SK-N-SH treated with all-trans-retinoic acid at 6 μM for 48 hours (cell line): ENCODE data around the gene LYRM4.

Source experiments
- ATAC-seq: fragments of 200-7000 bp; cut with Tn5 transposase; 3 replicates; pipeline ENCODE4 v1.9.1; 2020; ENCODE audit warnings: mild to moderate bottlenecking, moderate library complexity
- ARNTL ChIP-seq: fragments of 450-650 bp; formaldehyde crosslinking; IDR thresholded peaks from 2 replicates; pipeline ENCODE4 v1.5.0; 2020; ENCODE audit warnings: low read depth, mild to moderate bottlenecking, moderate library complexity, borderline replicate concordance
- CSDC2 ChIP-seq: fragments of 250-450 bp; sonication (Bioruptor Pico); IDR thresholded peaks from 2 replicates; pipeline ENCODE4 v1.5.0; 2020; ENCODE audit warnings: mild to moderate bottlenecking, moderate library complexity
- ESRRG ChIP-seq: fragments of 250-450 bp; sonication (Bioruptor Pico); IDR thresholded peaks from 2 replicates; pipeline ENCODE4 v1.6.1; 2021; ENCODE audit warnings: mild to moderate bottlenecking
- ISL1 ChIP-seq: fragments of 250-450 bp; sonication (Bioruptor Pico); IDR thresholded peaks from 2 replicates; pipeline ENCODE4 v2.1.2; 2022; ENCODE audit warnings: mild to moderate bottlenecking, moderate library complexity
- OSR1 ChIP-seq: fragments of 250-450 bp; sonication (Bioruptor Pico); IDR thresholded peaks from 2 replicates; pipeline ENCODE4 v1.8.0; 2022; ENCODE audit warnings: moderate library complexity, mild to moderate bottlenecking, inconsistent platforms
- PATZ1 ChIP-seq: fragments of 250-450 bp; sonication (Bioruptor Pico); IDR thresholded peaks from 2 replicates; pipeline ENCODE4 v1.8.0; 2020; ENCODE audit warnings: mild to moderate bottlenecking, moderate library complexity, borderline replicate concordance
- PPARA ChIP-seq: fragments of 250-450 bp; sonication (Bioruptor Pico); IDR thresholded peaks from 2 replicates; pipeline ENCODE4 v1.5.0; 2020; ENCODE audit warnings: mild to moderate bottlenecking, borderline replicate concordance
- RARB ChIP-seq: fragments of 250-450 bp; sonication (Bioruptor Pico); IDR thresholded peaks from 2 replicates; pipeline ENCODE4 v1.8.0; 2021; ENCODE audit warnings: mild to moderate bottlenecking, moderate library complexity
- SNAI2 ChIP-seq: fragments of 250-450 bp; sonication (Bioruptor Pico); IDR thresholded peaks from 2 replicates; pipeline ENCODE4 v1.5.0; 2020; ENCODE audit warnings: mild to moderate bottlenecking, moderate library complexity
- TCF4 ChIP-seq: fragments of 250-450 bp; sonication (Bioruptor Pico); IDR thresholded peaks from 2 replicates; pipeline ENCODE4 v1.8.0; 2021; ENCODE audit warnings: mild to moderate bottlenecking, moderate library complexity, borderline replicate concordance
- TOX ChIP-seq: fragments of 250-450 bp; sonication (Bioruptor Pico); IDR thresholded peaks from 2 replicates; pipeline ENCODE4 v1.8.0; 2021; ENCODE audit warnings: mild to moderate bottlenecking, moderate library complexity, borderline replicate concordance
- TSHZ2 ChIP-seq: fragments of 250-450 bp; sonication (Bioruptor Pico); IDR thresholded peaks from 2 replicates; pipeline ENCODE4 v1.5.0; 2020; ENCODE audit warnings: mild to moderate bottlenecking, moderate library complexity
- ZC3H10 ChIP-seq: fragments of 250-450 bp; sonication (Bioruptor Pico); IDR thresholded peaks from 2 replicates; pipeline ENCODE4 v1.5.1; 2021; ENCODE audit warnings: mild to moderate bottlenecking, moderate library complexity
- ZFP3 ChIP-seq: fragments of 250-450 bp; sonication (Bioruptor Pico); IDR thresholded peaks from 2 replicates; pipeline ENCODE4 v1.5.0; 2020; ENCODE audit warnings: mild to moderate bottlenecking, moderate library complexity
- ZFP30 ChIP-seq: fragments of 450-650 bp; formaldehyde crosslinking; IDR thresholded peaks from 2 replicates; pipeline ENCODE4 v1.5.0; 2022; ENCODE audit warnings: mild to moderate bottlenecking, moderate library complexity
- ZNF70 ChIP-seq: fragments of 450-650 bp; formaldehyde crosslinking; IDR thresholded peaks from 2 replicates; pipeline ENCODE4 v1.5.0; 2020; ENCODE audit warnings: mild to moderate bottlenecking, moderate library complexity
- ZNF8 ChIP-seq: fragments of 450-650 bp; formaldehyde crosslinking; IDR thresholded peaks from 2 replicates; pipeline ENCODE4 v1.5.0; 2020; ENCODE audit warnings: mild to moderate bottlenecking, moderate library complexity
- TF ChIP-seq, protein P1 (sequence below): fragments of 250-450 bp; sonication (Bioruptor Pico); IDR thresholded peaks from 2 replicates; pipeline ENCODE4 v1.5.1; 2021; ENCODE audit warnings: mild to moderate bottlenecking, moderate library complexity
- TF ChIP-seq, protein P2 (sequence below): fragments of 250-450 bp; sonication (Bioruptor Pico); IDR thresholded peaks from 2 replicates; pipeline ENCODE4 v1.5.1; 2020; ENCODE audit warnings: low read depth, mild to moderate bottlenecking, moderate library complexity

LYRM4 gene

DNA sequence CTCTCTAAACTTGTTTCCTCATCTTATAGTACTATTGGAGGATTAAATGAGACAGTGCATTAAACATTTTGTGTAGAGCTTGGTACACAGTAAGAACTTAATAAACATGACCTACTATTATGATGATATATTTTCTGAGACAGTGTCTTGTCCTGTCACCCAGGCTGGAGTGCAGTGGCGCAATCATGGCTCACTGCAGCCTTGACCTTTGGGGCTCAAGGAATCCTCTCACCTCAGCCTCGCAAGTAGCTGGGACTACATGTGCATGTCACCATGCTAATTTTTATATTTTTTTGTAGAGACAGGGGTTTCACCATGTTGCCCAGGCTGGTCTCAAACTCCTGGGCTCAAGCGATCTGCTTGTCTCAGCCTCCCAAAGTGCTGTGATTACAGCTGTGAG, 72.1 kb downstream of the LYRM4 start:
- TF ChIP-seq ARNTL (CRISPR knock-in tag) (no peak), ZNF8 (CRISPR knock-in tag) (no peak), ZNF70 (CRISPR knock-in tag) (no peak)
- TF ChIP-seq, protein P1, sequence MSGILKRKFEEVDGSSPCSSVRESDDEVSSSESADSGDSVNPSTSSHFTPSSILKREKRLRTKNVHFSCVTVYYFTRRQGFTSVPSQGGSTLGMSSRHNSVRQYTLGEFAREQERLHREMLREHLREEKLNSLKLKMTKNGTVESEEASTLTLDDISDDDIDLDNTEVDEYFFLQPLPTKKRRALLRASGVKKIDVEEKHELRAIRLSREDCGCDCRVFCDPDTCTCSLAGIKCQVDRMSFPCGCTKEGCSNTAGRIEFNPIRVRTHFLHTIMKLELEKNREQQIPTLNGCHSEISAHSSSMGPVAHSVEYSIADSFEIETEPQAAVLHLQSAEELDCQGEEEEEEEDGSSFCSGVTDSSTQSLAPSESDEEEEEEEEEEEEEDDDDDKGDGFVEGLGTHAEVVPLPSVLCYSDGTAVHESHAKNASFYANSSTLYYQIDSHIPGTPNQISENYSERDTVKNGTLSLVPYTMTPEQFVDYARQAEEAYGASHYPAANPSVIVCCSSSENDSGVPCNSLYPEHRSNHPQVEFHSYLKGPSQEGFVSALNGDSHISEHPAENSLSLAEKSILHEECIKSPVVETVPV, result no peak
- ATAC-seq, result no peak

DNA sequence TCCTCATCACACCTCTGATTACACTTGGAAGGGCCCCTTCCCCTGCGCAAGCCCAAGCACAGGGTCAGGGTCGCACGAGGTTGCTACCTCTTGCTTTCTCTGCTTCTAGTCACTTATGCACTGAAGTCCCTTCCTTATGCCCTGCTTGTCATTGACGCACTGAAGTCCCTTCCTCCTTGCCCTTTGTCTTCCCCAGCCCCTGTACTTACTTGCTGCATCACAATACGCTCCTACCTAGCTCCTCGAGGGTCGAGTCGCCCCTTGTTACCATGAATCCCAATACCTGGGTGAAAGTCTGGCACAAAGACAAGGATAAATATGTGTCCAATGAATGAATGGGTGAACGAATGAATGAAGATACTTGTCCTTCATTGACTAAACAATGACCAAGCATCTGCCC, 75.9 kb downstream of the LYRM4 start:
- no peak for ATAC-seq
- TF ChIP-seq, protein P1, result no peak
- no peak for TF ChIP-seq ZC3H10 (CRISPR knock-in tag)
- no peak for TF ChIP-seq PPARA (CRISPR knock-in tag)
- no peak for TF ChIP-seq TCF4 (CRISPR knock-in tag)
- TF ChIP-seq TOX, result no peak
- no peak for TF ChIP-seq ESRRG
- TF ChIP-seq CSDC2 (CRISPR knock-in tag), result no peak
- no peak for TF ChIP-seq TSHZ2 (CRISPR knock-in tag)
- TF ChIP-seq ZFP30 (CRISPR knock-in tag), result no peak

DNA sequence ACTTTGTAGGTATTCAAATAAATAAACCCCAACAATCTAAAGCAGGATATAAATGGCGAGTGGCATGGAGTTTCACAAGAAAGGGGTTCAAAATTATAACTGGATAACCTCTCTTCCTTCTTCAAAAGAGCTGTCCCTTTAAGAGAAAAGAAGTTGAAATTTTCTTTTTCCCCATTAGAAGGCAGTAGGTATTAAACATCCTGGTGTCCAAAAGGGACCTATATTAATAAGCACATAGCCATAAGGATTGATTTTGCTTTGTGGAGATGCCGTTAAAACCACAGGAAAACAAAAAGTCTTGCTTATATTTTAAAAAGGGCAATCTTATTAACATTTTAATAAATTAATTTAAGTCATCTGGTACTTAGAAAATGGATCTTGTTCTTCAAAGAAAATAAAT, 76.5 kb downstream of the LYRM4 start:
- ATAC-seq, result no peak
- TF ChIP-seq ARNTL (CRISPR knock-in tag), result no peak
- TF ChIP-seq TCF4 (CRISPR knock-in tag), result no peak
- no peak for TF ChIP-seq ISL1 (CRISPR knock-in tag)
- no peak for TF ChIP-seq TSHZ2 (CRISPR knock-in tag)
- TF ChIP-seq, protein P2, sequence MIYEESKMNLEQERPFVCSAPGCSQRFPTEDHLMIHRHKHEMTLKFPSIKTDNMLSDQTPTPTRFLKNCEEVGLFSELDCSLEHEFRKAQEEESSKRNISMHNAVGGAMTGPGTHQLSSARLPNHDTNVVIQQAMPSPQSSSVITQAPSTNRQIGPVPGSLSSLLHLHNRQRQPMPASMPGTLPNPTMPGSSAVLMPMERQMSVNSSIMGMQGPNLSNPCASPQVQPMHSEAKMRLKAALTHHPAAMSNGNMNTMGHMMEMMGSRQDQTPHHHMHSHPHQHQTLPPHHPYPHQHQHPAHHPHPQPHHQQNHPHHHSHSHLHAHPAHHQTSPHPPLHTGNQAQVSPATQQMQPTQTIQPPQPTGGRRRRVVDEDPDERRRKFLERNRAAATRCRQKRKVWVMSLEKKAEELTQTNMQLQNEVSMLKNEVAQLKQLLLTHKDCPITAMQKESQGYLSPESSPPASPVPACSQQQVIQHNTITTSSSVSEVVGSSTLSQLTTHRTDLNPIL (CRISPR knock-in tag), result no peak
- TF ChIP-seq PATZ1, result no peak
- TF ChIP-seq ZFP3 (CRISPR knock-in tag), result no peak
- no peak for TF ChIP-seq PPARA (CRISPR knock-in tag)
- TF ChIP-seq, protein P1, result no peak
- TF ChIP-seq TOX, result no peak
- TF ChIP-seq CSDC2 (CRISPR knock-in tag), result no peak
- TF ChIP-seq OSR1 (CRISPR knock-in tag), result no peak
- TF ChIP-seq SNAI2, result no peak
- TF ChIP-seq ZNF8 (CRISPR knock-in tag), result no peak
- no peak for TF ChIP-seq ESRRG
- TF ChIP-seq RARB (CRISPR knock-in tag), result no peak
- TF ChIP-seq, all 23 proteins: peak for 0
